SU-DHL-6 (cell line): ENCODE results near the gene RYR2.

ENCODE experiments used
- H2AFZ ChIP-seq: fragments of 200-600 bp; sonication (generic); 2 replicates; pipeline ENCODE4 v1.6.1; 2014; ENCODE audit warnings: low read depth, mild to moderate bottlenecking, moderate library complexity, mixed read lengths, antibody characterized with exemption, low read length; ENCODE audit not compliant: severe bottlenecking
- H3F3A ChIP-seq: fragments of 200-600 bp; shearing (Covaris generic); 2 replicates; pipeline ENCODE4 v1.6.0; 2016; ENCODE audit warnings: antibody characterized with exemption, mild to moderate bottlenecking; ENCODE audit not compliant: insufficient read depth
- H3K27ac ChIP-seq: fragments of 200-600 bp; sonication (generic); 2 replicates; pipeline ENCODE4 v1.5.1; 2016; ENCODE audit warnings: low read depth, mild to moderate bottlenecking, low read length, moderate library complexity, mixed read lengths
- H3K27me3 ChIP-seq: fragments of 200-600 bp; sonication (generic), shearing (Covaris generic); 2 replicates; pipeline ENCODE4 v1.6.0; 2014; ENCODE audit warnings: mild to moderate bottlenecking, low read length
- H3K36me3 ChIP-seq: fragments of 200-600 bp; sonication (generic); 2 replicates; pipeline ENCODE4 v1.6.1; 2014; ENCODE audit warnings: mild to moderate bottlenecking, low read length, mixed read lengths
- H3K4me2 ChIP-seq: fragments of 300-600, 200-600 bp; shearing (Covaris generic), sonication (generic); 2 replicates; pipeline ENCODE4 v1.6.0; 2014; ENCODE audit warnings: low read length, low read depth, mild to moderate bottlenecking; ENCODE audit not compliant: poor library complexity, severe bottlenecking
- H3K4me3 ChIP-seq: fragments of 200-600 bp; sonication (generic); 2 replicates; pipeline ENCODE4 v1.5.1; 2014; ENCODE audit warnings: antibody characterized with exemption, low read length, mild to moderate bottlenecking, mixed read lengths; ENCODE audit not compliant: insufficient read depth, poor library complexity, severe bottlenecking
- H3K79me2 ChIP-seq: fragments of 200-600 bp; sonication (generic); 2 replicates; pipeline ENCODE4 v1.6.1; 2014; ENCODE audit warnings: mild to moderate bottlenecking, low read length, moderate library complexity; ENCODE audit not compliant: insufficient read depth
- H3K9ac ChIP-seq: fragments of 200-600 bp; sonication (generic); 2 replicates; pipeline ENCODE4 v1.7.0; 2014; ENCODE audit warnings: mild to moderate bottlenecking, low read length
- H3K9me2 ChIP-seq: fragments of 200-600 bp; sonication (generic); replicated peaks from 2 replicates; pipeline ENCODE4 v1.6.1; 2014; ENCODE audit warnings: low read length; ENCODE audit not compliant: insufficient read depth
- H3K9me3 ChIP-seq: fragments of 200-600 bp; sonication (generic); 2 replicates; pipeline ENCODE4 v1.6.1; 2014; ENCODE audit warnings: low read length, mixed read lengths; ENCODE audit not compliant: insufficient read depth
- H4K20me1 ChIP-seq: fragments of 200-600 bp; sonication (generic); 2 replicates; pipeline ENCODE4 v1.6.1; 2014; ENCODE audit warnings: low read depth, mild to moderate bottlenecking, antibody characterized with exemption, low read length, moderate library complexity, mixed read lengths
- EZH2phosphoT487 ChIP-seq: fragments of 200-600 bp; sonication (generic), shearing (Covaris generic); conservative IDR thresholded peaks from 2 replicates; pipeline ENCODE4 v1.6.1; 2018; ENCODE audit warnings: mild to moderate bottlenecking, antibody characterized with exemption, low read length, moderate library complexity, mixed read lengths
- TF ChIP-seq, protein P1 (sequence below): fragments of 200-600 bp; sonication (generic); IDR thresholded peaks from one replicate; pipeline ENCODE4 v1.5.1; 2017; ENCODE audit warnings: antibody characterized with exemption, mild to moderate bottlenecking, low read length, moderate library complexity; ENCODE audit not compliant: insufficient read depth, poor library complexity, severe bottlenecking

The RYR2 gene

GRCh38 chr1:237016626-237017025 lies 25.4 kb upstream of the RYR2 start:
- TF ChIP-seq EZH2phosphoT487, result no peak
- TF ChIP-seq, protein P1, sequence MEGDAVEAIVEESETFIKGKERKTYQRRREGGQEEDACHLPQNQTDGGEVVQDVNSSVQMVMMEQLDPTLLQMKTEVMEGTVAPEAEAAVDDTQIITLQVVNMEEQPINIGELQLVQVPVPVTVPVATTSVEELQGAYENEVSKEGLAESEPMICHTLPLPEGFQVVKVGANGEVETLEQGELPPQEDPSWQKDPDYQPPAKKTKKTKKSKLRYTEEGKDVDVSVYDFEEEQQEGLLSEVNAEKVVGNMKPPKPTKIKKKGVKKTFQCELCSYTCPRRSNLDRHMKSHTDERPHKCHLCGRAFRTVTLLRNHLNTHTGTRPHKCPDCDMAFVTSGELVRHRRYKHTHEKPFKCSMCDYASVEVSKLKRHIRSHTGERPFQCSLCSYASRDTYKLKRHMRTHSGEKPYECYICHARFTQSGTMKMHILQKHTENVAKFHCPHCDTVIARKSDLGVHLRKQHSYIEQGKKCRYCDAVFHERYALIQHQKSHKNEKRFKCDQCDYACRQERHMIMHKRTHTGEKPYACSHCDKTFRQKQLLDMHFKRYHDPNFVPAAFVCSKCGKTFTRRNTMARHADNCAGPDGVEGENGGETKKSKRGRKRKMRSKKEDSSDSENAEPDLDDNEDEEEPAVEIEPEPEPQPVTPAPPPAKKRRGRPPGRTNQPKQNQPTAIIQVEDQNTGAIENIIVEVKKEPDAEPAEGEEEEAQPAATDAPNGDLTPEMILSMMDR, result no peak
- no peak overlapping the region for H3K4me3 ChIP-seq
- no peaks in the 10 kb centered on the region for H4K20me1 ChIP-seq
- H3K27ac ChIP-seq, result no peak overlapping the region
- no peaks in the 10 kb centered on the region for H3K79me2 ChIP-seq
- H3K27me3 ChIP-seq, result no peaks in the 10 kb centered on the region
- H2AFZ ChIP-seq, result no peak overlapping the region
- H3F3A ChIP-seq, result no peaks in the 10 kb centered on the region
- H3K9me2 ChIP-seq, result no peaks in the 10 kb centered on the region
- H3K36me3 ChIP-seq, result no peaks in the 10 kb centered on the region
- H3K4me2 ChIP-seq, result no peak overlapping the region
- no peaks in the 10 kb centered on the region for H3K9me3 ChIP-seq
- H3K9ac ChIP-seq, result no peak overlapping the region

DNA sequence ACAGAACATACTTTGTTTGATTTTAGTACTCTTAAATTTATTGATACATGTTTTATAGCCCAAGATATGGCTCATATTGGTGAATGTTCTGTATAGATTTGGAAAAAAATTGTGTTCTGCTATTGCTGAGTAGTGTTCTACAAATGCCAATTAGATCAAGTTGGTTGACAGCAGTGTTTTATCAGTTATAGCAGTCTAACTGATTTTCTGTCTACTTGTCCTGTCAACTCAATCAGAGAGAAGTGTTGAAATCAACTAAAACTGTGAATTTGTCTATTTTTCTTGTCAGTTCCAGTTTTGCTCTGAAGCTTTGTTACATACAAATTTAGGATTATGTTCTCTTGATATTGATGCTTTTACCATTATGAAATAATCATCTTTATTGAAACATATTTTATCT lies 23.1 kb upstream of the RYR2 start:
- TF ChIP-seq EZH2phosphoT487, result no peak
- TF ChIP-seq, protein P1, result no peak
- Histone ChIP-seq H3K79me2 (no peaks in the 10 kb centered on the region), H3K9ac (no peak overlapping the region), H3K9me3 (no peaks in the 10 kb centered on the region), H3K4me2 (no peak overlapping the region), H3K27ac (no peak overlapping the region), H3K4me3 (no peak overlapping the region), H3K9me2 (no peaks in the 10 kb centered on the region), H2AFZ (no peak overlapping the region), H3K27me3 (no peaks in the 10 kb centered on the region), H3F3A (no peaks in the 10 kb centered on the region), H3K36me3 (no peaks in the 10 kb centered on the region), H4K20me1 (no peaks in the 10 kb centered on the region)

DNA sequence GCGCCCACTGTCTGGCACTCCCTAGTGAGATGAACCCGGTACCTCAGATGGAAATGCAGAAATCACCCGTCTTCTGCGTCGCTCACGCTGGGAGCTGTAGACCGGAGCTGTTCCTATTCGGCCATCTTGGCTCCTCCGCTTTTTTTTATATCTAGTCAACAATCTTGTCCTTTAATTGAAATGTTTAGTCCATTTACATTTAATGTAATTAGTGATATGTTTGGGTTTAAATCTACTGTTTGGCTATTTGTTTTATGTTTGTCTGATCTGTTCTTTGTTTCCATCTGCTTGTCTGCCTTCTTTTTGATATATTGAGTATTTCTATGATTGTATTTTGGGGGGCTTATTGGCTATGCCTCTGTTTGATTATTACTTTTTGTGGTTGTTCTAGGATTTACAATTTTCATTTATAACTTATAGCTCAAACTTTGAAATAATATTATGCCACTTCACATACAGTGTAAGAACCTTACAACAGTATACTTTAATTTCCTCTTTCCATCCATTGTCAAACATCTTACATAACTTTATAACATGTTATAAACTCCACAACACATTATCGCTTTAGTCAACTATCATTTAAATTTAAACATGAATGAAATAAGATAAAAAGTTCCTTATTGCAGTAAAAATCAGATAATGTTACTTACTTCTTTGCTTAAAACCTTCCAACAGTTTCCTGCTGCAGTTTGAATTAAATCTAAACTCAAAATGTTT lies 16.5 kb upstream of the RYR2 start:
- H3K27me3 ChIP-seq, result 0 out of 2 replicates have a peak, but pooled peaks cover 3% of the 10 kb centered on the region
- H3F3A ChIP-seq, result no peaks in the 10 kb centered on the region
- H3K27ac ChIP-seq, result no peak overlapping the region
- no peak overlapping the region for H3K9ac ChIP-seq
- H3K36me3 ChIP-seq, result no peaks in the 10 kb centered on the region
- no peaks in the 10 kb centered on the region for H3K79me2 ChIP-seq
- no peaks in the 10 kb centered on the region for H4K20me1 ChIP-seq
- H3K4me3 ChIP-seq, result no peak overlapping the region
- TF ChIP-seq, protein P1, result no peak
- no peak for TF ChIP-seq EZH2phosphoT487
- no peak overlapping the region for H2AFZ ChIP-seq
- H3K9me2 ChIP-seq, result no peaks in the 10 kb centered on the region
- no peaks in the 10 kb centered on the region for H3K9me3 ChIP-seq
- H3K4me2 ChIP-seq, result no peak overlapping the region
